WTC11 (cell line): ENCODE measurements around the gene SMYD3.

Experiments
- CTCF ChIP-seq: fragments of 200-600 bp; IDR thresholded peaks from 2 replicates; pipeline ENCODE4 v1.8.0; 2022; ENCODE audit warnings: antibody characterized with exemption
- TCF7 ChIP-seq: sonication (generic); formaldehyde crosslinking; IDR thresholded peaks from 2 replicates; pipeline ENCODE4 v1.8.0; 2022; ENCODE audit warnings: mild to moderate bottlenecking, low read depth, missing genetic modification reagents, moderate library complexity
- TF ChIP-seq, protein P1 (sequence below): fragments of 250-450 bp; sonication (Bioruptor Pico); IDR thresholded peaks from 2 replicates; pipeline ENCODE4 v1.9.0; 2021; ENCODE audit warnings: mild to moderate bottlenecking

DNA sequence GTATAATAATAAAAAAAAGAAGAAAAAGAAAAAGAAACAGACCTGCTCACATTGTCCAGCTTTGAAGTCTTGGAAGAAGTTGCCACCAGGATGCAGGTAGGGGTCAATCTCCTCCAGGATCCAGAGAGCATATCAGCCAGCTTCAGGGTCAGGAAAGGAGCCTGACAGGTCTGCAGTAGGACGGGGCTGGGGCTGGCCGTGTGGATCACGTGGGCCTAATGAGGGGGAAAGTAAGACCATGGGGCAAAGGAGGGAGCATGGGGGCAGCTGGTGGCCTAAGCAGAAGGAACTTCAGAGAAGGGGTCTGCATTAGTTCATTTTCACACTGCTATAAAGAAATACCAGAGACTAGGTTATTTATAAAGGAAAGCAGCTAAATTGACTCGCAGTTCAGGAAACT lies 19.3 kb upstream of the SMYD3 start:
- TF ChIP-seq CTCF (no peak), TCF7 (CRISPR knock-in tag) (no peak)
- TF ChIP-seq, protein P1, sequence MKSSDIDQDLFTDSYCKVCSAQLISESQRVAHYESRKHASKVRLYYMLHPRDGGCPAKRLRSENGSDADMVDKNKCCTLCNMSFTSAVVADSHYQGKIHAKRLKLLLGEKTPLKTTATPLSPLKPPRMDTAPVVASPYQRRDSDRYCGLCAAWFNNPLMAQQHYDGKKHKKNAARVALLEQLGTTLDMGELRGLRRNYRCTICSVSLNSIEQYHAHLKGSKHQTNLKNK (CRISPR knock-in tag), result no peak
